OCI-LY7 (cell line): ENCODE results near the gene ASS1. TPM values are rescaled to one million over a fixed set of nuclear protein-coding genes. Genes with fewer than 3 reads are reported as not detected.

Source experiments
- BruUV-seq: library from RNA; stranded (reverse); fragments of 400-500 nt; replicated peaks from 2 replicates; lab custom pipeline; 2021; lab: Mats Ljungman, UMichigan
- CTCF ChIA-PET: fragments of 300-600 bp; sonication (Branson Sonifier 250); formaldehyde crosslinking; loops from one replicate; lab custom pipeline; 2022; ENCODE audit warnings: antibody characterized with exemption; ENCODE audit not compliant: unreplicated experiment; lab: Charles Lee
- POLR2A ChIA-PET: fragments of 300-600 bp; sonication (Branson Sonifier 250); formaldehyde crosslinking; loops from one replicate; lab custom pipeline; 2022; ENCODE audit warnings: antibody characterized with exemption; lab: Charles Lee
- DNase-seq: peaks from one replicate; pipeline ENCODE4 v3.0.0-alpha.2; 2015; ENCODE audit warnings: low spot score
- H2AFZ ChIP-seq: fragments of 200-600 bp; sonication (generic), shearing (Covaris generic); 2 replicates; pipeline ENCODE4 v1.6.1; 2014; ENCODE audit warnings: mild to moderate bottlenecking, antibody characterized with exemption, low read length, moderate library complexity
- H3K27ac ChIP-seq: fragments of 200-600 bp; sonication (generic); 2 replicates; pipeline ENCODE4 v1.5.1; 2014; ENCODE audit warnings: mixed run types, low read depth, mild to moderate bottlenecking, moderate library complexity, low read length, inconsistent platforms; ENCODE audit not compliant: poor library complexity, severe bottlenecking
- H3K36me3 ChIP-seq: fragments of 200-600 bp; sonication (generic); 2 replicates; pipeline ENCODE4 v1.6.1; 2014; ENCODE audit warnings: mild to moderate bottlenecking, antibody characterized with exemption, low read length, moderate library complexity, mixed read lengths; ENCODE audit not compliant: insufficient read depth
- H3K4me1 ChIP-seq: fragments of 200-600 bp; sonication (generic); 2 replicates; pipeline ENCODE4 v1.5.1; 2014; ENCODE audit warnings: mild to moderate bottlenecking, low read length; ENCODE audit not compliant: insufficient read depth, poor library complexity, severe bottlenecking
- H3K4me2 ChIP-seq: fragments of 200-600 bp; sonication (generic); 2 replicates; pipeline ENCODE4 v1.6.1; 2014; ENCODE audit warnings: mild to moderate bottlenecking, low read length
- H3K4me3 ChIP-seq: fragments of 200-600 bp; sonication (generic); 2 replicates; pipeline ENCODE4 v1.5.1; 2014; ENCODE audit warnings: mild to moderate bottlenecking, low read depth, low read length; ENCODE audit not compliant: poor library complexity, severe bottlenecking
- H3K79me2 ChIP-seq: fragments of 200-600 bp; sonication (generic); 2 replicates; pipeline ENCODE4 v1.6.1; 2016; ENCODE audit warnings: low read depth, mild to moderate bottlenecking, low read length, moderate library complexity, mixed read lengths; ENCODE audit not compliant: insufficient read depth
- H3K9me2 ChIP-seq: fragments of 200-600 bp; sonication (generic); 2 replicates; pipeline ENCODE4 v1.6.1; 2016; ENCODE audit warnings: mild to moderate bottlenecking, low read length, mixed read lengths; ENCODE audit not compliant: insufficient read depth
- H3K9me3 ChIP-seq: fragments of 200-600 bp; sonication (generic); 2 replicates; pipeline ENCODE4 v1.6.1; 2014; ENCODE audit warnings: mild to moderate bottlenecking, mixed run types, low read length, mixed read lengths
- H4K20me1 ChIP-seq: fragments of 200-600 bp; sonication (generic); 2 replicates; pipeline ENCODE4 v1.6.1; 2014; ENCODE audit warnings: mild to moderate bottlenecking, antibody characterized with exemption, low read length, moderate library complexity, mixed read lengths; ENCODE audit not compliant: insufficient read depth
- EZH2phosphoT487 ChIP-seq: fragments of 200-600 bp; sonication (generic); IDR thresholded peaks from 2 replicates; pipeline ENCODE4 v1.6.1; 2018; ENCODE audit warnings: low read depth, borderline replicate concordance, mild to moderate bottlenecking, mixed run types, antibody characterized with exemption, low read length, moderate library complexity, mixed read lengths
- intact Hi-C: fragments of 100-400 bp; cut with micrococcal nuclease; formaldehyde crosslinking; loops from one replicate; pipeline ENCODE4 v1.10.0; 2022; ENCODE audit not compliant: unreplicated experiment
- total RNA-seq, 2 experiments: library from RNA; depleted of rRNA in 1 of 2; stranded (reverse); fragments of >200 nt in 1 of 2; shearing (Covaris generic) in 1 of 2; gene quantifications; 2 replicates each; pipeline ENCODE4 v1.2.3, GENCODE V29; 2014 to 2022
- TF ChIP-seq, protein P1 (sequence below): fragments of 200-600 bp; sonication (generic); conservative IDR thresholded peaks from 2 replicates; pipeline ENCODE4 v1.5.1; 2014; ENCODE audit warnings: mild to moderate bottlenecking, antibody characterized with exemption, low read length, moderate library complexity, mixed read lengths

ASS1 gene
- total RNA-seq, 2 experiments from 2014 or later: 0.70 to 16.3 TPM

DNA sequence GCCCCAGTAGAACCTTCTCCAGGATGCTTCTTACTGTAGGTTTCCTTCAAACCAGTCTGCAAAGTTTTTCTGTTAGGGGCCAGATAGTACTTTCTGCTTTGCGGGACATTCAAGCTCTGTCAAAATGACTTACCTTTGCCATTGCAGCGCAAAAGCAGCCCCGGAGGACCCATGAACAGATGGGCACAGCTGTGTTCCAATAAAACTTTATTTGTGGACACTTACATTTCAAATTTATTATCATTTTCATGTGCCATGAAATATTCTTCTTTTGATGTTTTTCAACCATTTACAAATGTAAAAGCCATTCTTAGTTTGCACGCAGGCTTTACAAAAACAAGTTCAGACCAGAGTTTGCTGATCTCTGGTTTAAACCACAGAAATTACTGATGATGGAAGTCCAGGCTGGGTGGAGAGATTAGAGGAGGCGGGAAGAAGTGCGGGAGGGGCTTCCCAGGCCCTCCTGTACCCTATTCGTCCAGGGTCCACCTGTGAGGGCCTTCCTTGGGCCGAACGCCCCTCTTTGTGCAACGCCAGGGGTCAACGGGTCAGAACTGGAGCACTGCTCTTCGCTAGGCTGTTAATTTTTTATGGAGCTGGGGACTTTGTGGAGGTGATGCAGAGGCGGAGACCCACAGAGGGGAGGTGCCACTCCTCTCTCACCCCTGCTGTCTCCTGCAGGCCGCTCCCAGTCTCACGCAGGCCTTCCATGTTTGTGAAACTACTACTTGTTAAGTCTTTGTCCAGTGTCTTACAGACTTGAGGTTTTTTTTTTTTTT is 7.6 kb upstream of the ASS1 start:
- H3K4me1 ChIP-seq: no peaks in the 10 kb centered on the region
- intact Hi-C loops: no loop called here
- H3K9me2 ChIP-seq: no peaks in the 10 kb centered on the region
- H3K9me3 ChIP-seq: peaks cover 14% of the 10 kb centered on the region
- DNase-seq: no peak
- no peak overlapping the region for H3K4me3 ChIP-seq
- H2AFZ ChIP-seq: no peak overlapping the region
- no peak for TF ChIP-seq EZH2phosphoT487
- TF ChIP-seq, protein P1, sequence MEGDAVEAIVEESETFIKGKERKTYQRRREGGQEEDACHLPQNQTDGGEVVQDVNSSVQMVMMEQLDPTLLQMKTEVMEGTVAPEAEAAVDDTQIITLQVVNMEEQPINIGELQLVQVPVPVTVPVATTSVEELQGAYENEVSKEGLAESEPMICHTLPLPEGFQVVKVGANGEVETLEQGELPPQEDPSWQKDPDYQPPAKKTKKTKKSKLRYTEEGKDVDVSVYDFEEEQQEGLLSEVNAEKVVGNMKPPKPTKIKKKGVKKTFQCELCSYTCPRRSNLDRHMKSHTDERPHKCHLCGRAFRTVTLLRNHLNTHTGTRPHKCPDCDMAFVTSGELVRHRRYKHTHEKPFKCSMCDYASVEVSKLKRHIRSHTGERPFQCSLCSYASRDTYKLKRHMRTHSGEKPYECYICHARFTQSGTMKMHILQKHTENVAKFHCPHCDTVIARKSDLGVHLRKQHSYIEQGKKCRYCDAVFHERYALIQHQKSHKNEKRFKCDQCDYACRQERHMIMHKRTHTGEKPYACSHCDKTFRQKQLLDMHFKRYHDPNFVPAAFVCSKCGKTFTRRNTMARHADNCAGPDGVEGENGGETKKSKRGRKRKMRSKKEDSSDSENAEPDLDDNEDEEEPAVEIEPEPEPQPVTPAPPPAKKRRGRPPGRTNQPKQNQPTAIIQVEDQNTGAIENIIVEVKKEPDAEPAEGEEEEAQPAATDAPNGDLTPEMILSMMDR: no peak
- no peak overlapping the region for H3K27ac ChIP-seq
- H3K36me3 ChIP-seq: no peaks in the 10 kb centered on the region
- CTCF ChIA-PET: no interaction called here
- no peaks in the 10 kb centered on the region for H4K20me1 ChIP-seq
- no peak overlapping the region for H3K4me2 ChIP-seq
- no peaks in the 10 kb centered on the region for H3K79me2 ChIP-seq
- BruUV-seq: no TSS peak
- POLR2A ChIA-PET: no interaction called here

DNA sequence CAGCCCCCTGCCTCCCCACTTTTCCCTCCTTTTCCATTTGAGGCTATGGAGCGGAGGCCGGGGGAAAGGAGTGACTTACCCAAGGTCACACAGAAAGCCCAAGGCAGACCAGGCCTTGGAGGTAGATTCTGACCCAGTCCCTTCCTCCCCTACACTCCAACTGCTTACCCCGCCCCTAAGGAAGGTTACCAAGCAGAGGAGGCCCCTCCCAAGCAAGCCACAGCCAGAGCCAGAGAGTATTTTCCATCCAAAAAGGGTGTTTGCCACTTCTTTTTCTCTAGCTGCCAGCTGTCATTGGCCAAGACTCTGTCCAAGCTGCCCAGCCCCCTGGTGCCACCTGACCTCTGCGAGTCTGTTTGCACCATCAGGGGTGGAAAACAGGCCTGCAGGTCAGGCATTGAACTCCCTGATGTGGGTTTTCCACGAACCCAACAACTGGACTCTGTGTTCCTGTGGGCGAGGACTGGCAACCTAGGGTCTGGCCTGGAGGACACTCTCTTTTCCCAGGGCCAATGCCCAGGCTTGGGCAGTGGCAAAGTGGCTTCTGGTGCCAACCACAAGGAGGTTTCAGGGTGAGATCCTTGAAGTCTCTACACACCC is 6.3 kb upstream of the ASS1 start:
- intact Hi-C loops: no loop called here
- Histone ChIP-seq H3K9me2 (no peaks in the 10 kb centered on the region), H3K4me3 (no peak overlapping the region)

More for the DNA sequence above, 6.3 kb upstream of the ASS1 start:
- H3K79me2 ChIP-seq: no peaks in the 10 kb centered on the region
- H3K4me1 ChIP-seq: no peaks in the 10 kb centered on the region
- no peak overlapping the region for H3K4me2 ChIP-seq
- no TSS peak for BruUV-seq
- no peaks in the 10 kb centered on the region for H3K36me3 ChIP-seq
- TF ChIP-seq EZH2phosphoT487: no peak
- TF ChIP-seq, protein P1: no peak
- H2AFZ ChIP-seq: no peak overlapping the region
- no peaks in the 10 kb centered on the region for H4K20me1 ChIP-seq
- H3K27ac ChIP-seq: no peak overlapping the region
- ChIA-PET CTCF (no interaction called here), POLR2A (no interaction called here)
- DNase-seq: no peak
- H3K9me3 ChIP-seq: peaks cover 14% of the 10 kb centered on the region
